Measurements from ENCODE around the gene PORCN. TPM values are rescaled to one million over a fixed set of nuclear protein-coding genes. Genes with fewer than 3 reads are reported as not detected.

The PORCN gene
- total RNA-seq, 1 donor from 2014 or later, result 33.4 TPM

GRCh38 chrX:48488034-48488433 lies 20.8 kb upstream of the PORCN start:
- DNase-seq (ENCODE audit: low read depth) (no peak), FAIRE-seq (peak; percentile 91)
- no peaks in the 10 kb centered on the region for H3K36me3 ChIP-seq (ENCODE audit: control insufficient read depth, insufficient read depth, low read length)
- no peak overlapping the region for H3K4me3 ChIP-seq (ENCODE audit: low read depth, low read length)
- no peaks in the 10 kb centered on the region for H3K27me3 ChIP-seq (ENCODE audit: control insufficient read depth, insufficient read depth, low read length)
- no peak for TF ChIP-seq CTCF (IDR thresholded peaks at IDR 0.05; ENCODE audit: insufficient read depth, low read length, severe bottlenecking)

GRCh38 chrX:48489296-48489695 lies 19.5 kb upstream of the PORCN start:
- TF ChIP-seq CTCF (IDR thresholded peaks at IDR 0.05; ENCODE audit: insufficient read depth, low read length, severe bottlenecking), result no peak
- FAIRE-seq (no peak), DNase-seq (ENCODE audit: low read depth) (no peak)
- no peaks in the 10 kb centered on the region for H3K36me3 ChIP-seq (ENCODE audit: control insufficient read depth, insufficient read depth, low read length)
- H3K4me3 ChIP-seq (ENCODE audit: low read depth, low read length), result no peak overlapping the region
- no peaks in the 10 kb centered on the region for H3K27me3 ChIP-seq (ENCODE audit: control insufficient read depth, insufficient read depth, low read length)

GRCh38 chrX:48489892-48490291 lies 18.9 kb upstream of the PORCN start:
- H3K36me3 ChIP-seq (ENCODE audit: control insufficient read depth, insufficient read depth, low read length), result no peaks in the 10 kb centered on the region
- DNase-seq (ENCODE audit: low read depth) (peak; percentile 74), FAIRE-seq (no peak)
- no peak overlapping the region for H3K4me3 ChIP-seq (ENCODE audit: low read depth, low read length)
- H3K27me3 ChIP-seq (ENCODE audit: control insufficient read depth, insufficient read depth, low read length), result no peaks in the 10 kb centered on the region
- TF ChIP-seq CTCF (IDR thresholded peaks at IDR 0.05; ENCODE audit: insufficient read depth, low read length, severe bottlenecking), result no peak

- FAIRE-seq (peak; percentile 94), DNase-seq (ENCODE audit: low read depth) (peak; percentile 77)
- no peak overlapping the region for H3K4me3 ChIP-seq (ENCODE audit: low read depth, low read length)
- no peak for TF ChIP-seq CTCF (IDR thresholded peaks at IDR 0.05; ENCODE audit: insufficient read depth, low read length, severe bottlenecking)
- no peaks in the 10 kb centered on the region for H3K36me3 ChIP-seq (ENCODE audit: control insufficient read depth, insufficient read depth, low read length)
- H3K27me3 ChIP-seq (ENCODE audit: control insufficient read depth, insufficient read depth, low read length), result no peaks in the 10 kb centered on the region
Measured at GRCh38 chrX:48490661-48491060, 18.1 kb upstream of the PORCN start.

GRCh38 chrX:48491809-48492208 lies 17.0 kb upstream of the PORCN start:
- Histone ChIP-seq H3K27me3 (ENCODE audit: control insufficient read depth, insufficient read depth, low read length) (no peaks in the 10 kb centered on the region), H3K4me3 (ENCODE audit: low read depth, low read length) (no peak overlapping the region), H3K36me3 (ENCODE audit: control insufficient read depth, insufficient read depth, low read length) (no peaks in the 10 kb centered on the region)
- no peak for TF ChIP-seq CTCF (IDR thresholded peaks at IDR 0.05; ENCODE audit: insufficient read depth, low read length, severe bottlenecking)
- DNase-seq (ENCODE audit: low read depth) (no peak), FAIRE-seq (peak; percentile 60)

- Histone ChIP-seq H3K27me3 (ENCODE audit: control insufficient read depth, insufficient read depth, low read length) (no peaks in the 10 kb centered on the region), H3K36me3 (ENCODE audit: control insufficient read depth, insufficient read depth, low read length) (no peaks in the 10 kb centered on the region), H3K4me3 (ENCODE audit: low read depth, low read length) (no peak overlapping the region)
- FAIRE-seq (no peak), DNase-seq (ENCODE audit: low read depth) (peak; percentile 55)
- TF ChIP-seq CTCF (IDR thresholded peaks at IDR 0.05; ENCODE audit: insufficient read depth, low read length, severe bottlenecking), result no peak
Measured at GRCh38 chrX:48492293-48492910, 16.4 kb upstream of the PORCN start.

Measured in bronchial epithelial cell (primary cell).